ENCODE measurements around the gene SKI. TPM values are rescaled to one million over a fixed set of nuclear protein-coding genes. Genes with fewer than 3 reads are reported as not detected.
A peak's percentile ranks its signal among the peaks of the same experiment; 100 is the strongest.

Gene SKI
- total and polyA plus RNA-seq, 9 of the 15 experiments (the other 6 are each of a cell fraction or from before 2014, with no cell fraction given), result 0.10 to 60.5 (median 4.6) TPM

- TF ChIP-seq SIN3A (IDR thresholded peaks at IDR 0.05; ENCODE audit: borderline replicate concordance in 2 of 2, control insufficient read depth in 1 of 2, low read depth in 2 of 2, low read length in 2 of 2) (no peak), ZNF384 (IDR thresholded peaks at IDR 0.05; ENCODE audit: low read depth, low read length) (no peak), KAT7 (CRISPR knock-in tag; IDR thresholded peaks at IDR 0.05; ENCODE audit: borderline replicate concordance) (0 out of 2 replicates have a peak, but pooled peaks have one; percentile 24), KDM5B (IDR thresholded peaks at IDR 0.05; ENCODE audit: insufficient replicate concordance, low read depth, low read length) (peak; percentile 7), HMGN3 (IDR thresholded peaks at IDR 0.05; ENCODE audit: borderline replicate concordance, extremely low read depth, insufficient read length, low read depth, low read length) (no peak), ZNF583 (CRISPR knock-in tag; IDR thresholded peaks at IDR 0.05) (0 out of 2 replicates have a peak, but pooled peaks have one; percentile 59), NR2F6 (CRISPR knock-in tag; IDR thresholded peaks at IDR 0.05) (no peak), ZNF699 (CRISPR knock-in tag; IDR thresholded peaks at IDR 0.05; ENCODE audit: insufficient replicate concordance) (no peak), GTF2E2 (tag; IDR thresholded peaks at IDR 0.05) (no peak), MYC (IDR thresholded peaks at IDR 0.05; ENCODE audit: low read depth, low read length) (no peak), MYC (CRISPR knock-in tag; IDR thresholded peaks at IDR 0.05; ENCODE audit: borderline replicate concordance, low read depth) (no peak), JUND (IDR thresholded peaks at IDR 0.05; ENCODE audit: borderline replicate concordance, low read depth, low read length) (no peak), JUND (tag; IDR thresholded peaks at IDR 0.05; ENCODE audit: borderline replicate concordance, low read depth, low read length) (no peak), YY1 (IDR thresholded peaks at IDR 0.05; ENCODE audit: borderline replicate concordance in 1 of 3, control insufficient read depth in 1 of 3, extremely low read depth in 1 of 3, insufficient read depth in 3 of 3, insufficient read length in 1 of 3, insufficient replicate concordance in 2 of 3, low read depth in 1 of 3, low read length in 2 of 3) (peak in 1 of 3 experiments; percentile 17), GTF3C2 (IDR thresholded peaks at IDR 0.05; ENCODE audit: borderline replicate concordance, extremely low read depth, insufficient read length) (no peak), MAFK (IDR thresholded peaks at IDR 0.05; ENCODE audit: low read length) (0 out of 2 replicates have a peak, but pooled peaks have one; percentile 23), ZNF668 (CRISPR knock-in tag; IDR thresholded peaks at IDR 0.05) (peak; percentile 31; the same call in 1 of the 2 replicates), ZNF589 (CRISPR knock-in tag; IDR thresholded peaks at IDR 0.05; ENCODE audit: low read depth) (no peak), ETV5 (CRISPR knock-in tag; IDR thresholded peaks at IDR 0.05; ENCODE audit: low read depth) (peak; percentile 66; the same call in 1 of the 2 replicates), BCL6 (CRISPR knock-in tag; IDR thresholded peaks at IDR 0.05) (no peak), RBM34 (IDR thresholded peaks at IDR 0.05; ENCODE audit: borderline replicate concordance, insufficient read depth, low read length) (no peak), PML (IDR thresholded peaks at IDR 0.05; ENCODE audit: low read length) (no peak), NFIC (IDR thresholded peaks at IDR 0.05) (no peak), SAFB2 (IDR thresholded peaks at IDR 0.05; ENCODE audit: borderline replicate concordance, low read depth, low read length, severe bottlenecking) (no peak), MAX (CRISPR knock-in tag; IDR thresholded peaks at IDR 0.05) (peak; percentile 55), SNRNP70 (optimal IDR thresholded peaks at IDR 0.05; ENCODE audit: low read depth, low read length) (no peak), CTBP1 (IDR thresholded peaks at IDR 0.05; ENCODE audit: borderline replicate concordance) (peak; percentile 63; the same call in 1 of the 2 replicates)
These were observed 30.4 kb upstream of the SKI start (continued) for GRCh38 chr1:2197707-2198165.

All from K562 (cell line).